HG03108 (cell line): ENCODE measurements around the gene CASR.
A peak's percentile ranks its signal among the peaks of the same experiment; 100 is the strongest.

Experiments used
- ATAC-seq: cut with Tn5 transposase; IDR thresholded peaks from one replicate; pipeline ENCODE4 v1.9.1; 2021; ENCODE audit warnings: moderate library complexity; ENCODE audit not compliant: unreplicated experiment

Gene CASR

DNA sequence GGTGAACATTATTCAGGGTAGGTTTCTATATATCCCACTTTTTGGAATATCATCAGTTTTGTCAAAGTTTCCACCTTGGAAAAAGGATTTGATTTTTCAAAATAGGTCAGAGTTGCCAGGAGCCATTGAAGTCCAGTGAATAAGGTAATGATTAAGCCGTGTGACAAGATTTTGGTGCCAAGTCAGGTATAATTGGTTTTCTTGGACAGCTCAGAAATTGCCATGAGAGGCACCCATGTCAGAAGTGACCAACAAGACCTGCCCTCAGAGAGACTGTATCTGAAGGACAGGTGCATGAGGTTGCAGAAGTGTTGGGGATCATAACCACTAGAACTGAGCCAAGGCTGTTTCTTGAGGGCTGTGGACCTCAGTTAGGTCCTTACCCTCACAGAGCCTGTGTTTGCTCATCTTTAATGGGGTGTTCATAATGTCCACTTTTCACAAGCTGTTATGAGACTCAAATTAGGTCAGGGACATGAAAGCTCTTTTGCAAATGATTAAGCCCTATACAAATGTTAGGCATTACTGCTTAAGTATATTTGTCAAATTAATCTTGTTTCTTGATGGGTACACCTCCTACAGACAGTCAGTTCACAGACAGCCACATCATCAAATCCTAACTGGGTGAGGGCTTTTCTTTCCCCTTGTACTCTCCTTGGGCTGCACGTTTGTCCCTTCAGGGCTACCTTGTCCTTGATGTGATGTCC is 32.3 kb downstream of the CASR start:
- no peak for ATAC-seq

DNA sequence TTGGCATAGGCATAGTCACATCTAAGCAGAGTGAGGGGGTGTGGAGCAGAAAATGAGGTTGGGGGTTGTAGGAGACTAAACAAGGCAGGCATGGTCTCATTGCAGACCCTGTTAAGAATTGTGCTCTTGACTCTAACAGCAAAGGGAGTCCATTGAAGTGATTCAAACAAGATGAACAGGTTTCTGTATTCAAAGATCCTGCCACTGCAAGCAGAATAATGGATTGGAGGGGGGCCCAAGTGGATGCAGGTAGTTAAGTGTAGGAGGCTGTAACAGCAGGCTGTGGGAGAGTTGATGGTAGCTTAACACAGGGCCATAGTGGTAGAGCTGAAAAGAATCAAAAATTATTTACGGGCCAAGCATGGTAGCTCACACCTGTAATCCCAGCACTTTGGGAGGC is 34.4 kb downstream of the CASR start:
- ATAC-seq, result no peak

DNA sequence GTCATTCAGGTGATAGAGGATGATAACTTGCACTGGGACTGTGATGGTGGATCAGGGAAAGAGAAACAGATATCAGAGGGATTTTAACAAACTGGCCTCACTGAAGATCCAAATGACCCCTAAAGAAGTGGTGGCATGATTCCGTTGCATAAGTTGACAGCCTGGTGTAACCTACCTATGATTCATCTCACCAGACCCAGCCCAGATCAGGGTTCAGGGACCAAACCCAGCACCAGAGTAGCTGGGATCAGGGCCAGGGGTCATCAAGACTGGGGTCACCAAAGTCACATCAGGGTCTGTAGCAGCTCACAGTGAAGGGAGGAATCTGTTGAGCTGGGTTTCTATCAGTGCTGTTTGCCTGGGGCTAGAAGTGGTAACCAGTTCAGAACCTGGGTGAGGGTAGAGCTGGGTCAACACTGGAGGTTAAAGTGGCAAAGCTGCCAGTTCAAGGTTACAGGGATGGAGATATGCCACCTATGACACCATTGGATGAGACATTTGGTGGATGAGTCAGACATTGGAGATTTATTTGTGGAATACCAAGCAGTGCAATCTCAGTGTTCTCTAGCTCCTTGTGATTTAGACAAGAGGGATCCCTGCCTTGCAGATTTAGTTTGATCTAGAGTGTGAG is 35.9 kb downstream of the CASR start:
- ATAC-seq, result no peak

DNA sequence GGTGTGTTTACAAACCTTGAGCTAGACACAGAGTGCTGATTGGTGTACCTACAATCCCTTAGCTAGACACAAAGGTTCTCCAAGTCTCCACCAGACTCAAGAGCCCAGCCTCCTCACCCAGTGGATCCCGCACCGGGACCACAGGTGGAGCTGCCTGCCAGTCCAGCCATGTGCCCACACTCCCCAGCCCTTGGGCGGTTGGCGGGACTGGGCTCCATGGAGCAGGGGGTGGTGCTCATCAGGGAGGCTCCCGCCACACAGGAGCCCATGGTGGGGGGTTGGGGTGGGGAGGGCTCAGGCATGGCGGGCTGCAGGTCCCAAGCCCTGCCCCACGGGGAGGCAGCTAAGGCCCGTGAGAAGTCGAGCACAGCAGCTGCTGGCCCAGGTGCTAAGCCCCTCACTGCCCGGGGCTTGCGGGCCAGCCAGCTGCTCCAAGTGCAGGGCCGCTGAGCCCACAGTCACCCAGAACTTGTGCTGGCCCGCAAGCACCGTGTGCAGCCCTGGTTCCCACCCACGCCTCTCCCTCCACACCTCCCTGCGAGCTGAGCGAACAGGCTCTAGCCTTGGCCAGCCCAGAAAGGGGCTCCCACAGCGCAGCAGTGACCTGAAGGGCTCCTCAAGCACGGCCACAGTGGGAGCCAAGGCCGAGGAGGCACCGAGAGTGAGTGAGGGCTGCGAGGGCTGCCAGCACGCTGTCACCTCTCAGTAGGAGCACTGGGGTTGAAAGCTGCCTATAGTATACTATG is 43.7 kb downstream of the CASR start:
- ATAC-seq, result no peak

DNA sequence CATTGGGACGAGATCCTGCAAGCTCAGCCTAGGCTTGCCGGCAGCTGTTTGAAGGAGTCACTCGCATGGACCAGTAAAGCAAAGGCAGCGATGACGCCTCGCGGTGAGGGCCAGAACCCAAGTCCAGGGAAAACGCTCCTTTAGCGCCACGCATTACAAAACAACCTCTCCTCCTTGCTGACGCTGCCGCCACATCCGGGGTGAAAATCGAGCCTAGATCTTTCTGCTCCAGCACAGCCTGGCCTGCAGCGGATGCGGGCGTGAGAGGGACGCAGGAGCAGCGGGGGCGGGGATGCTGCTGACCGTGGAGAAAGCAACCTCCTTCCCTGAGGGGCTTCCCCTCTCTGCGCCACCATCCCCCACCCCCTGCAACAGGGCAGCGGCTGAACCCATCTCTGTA is 46.7 kb downstream of the CASR start:
- no peak for ATAC-seq

DNA sequence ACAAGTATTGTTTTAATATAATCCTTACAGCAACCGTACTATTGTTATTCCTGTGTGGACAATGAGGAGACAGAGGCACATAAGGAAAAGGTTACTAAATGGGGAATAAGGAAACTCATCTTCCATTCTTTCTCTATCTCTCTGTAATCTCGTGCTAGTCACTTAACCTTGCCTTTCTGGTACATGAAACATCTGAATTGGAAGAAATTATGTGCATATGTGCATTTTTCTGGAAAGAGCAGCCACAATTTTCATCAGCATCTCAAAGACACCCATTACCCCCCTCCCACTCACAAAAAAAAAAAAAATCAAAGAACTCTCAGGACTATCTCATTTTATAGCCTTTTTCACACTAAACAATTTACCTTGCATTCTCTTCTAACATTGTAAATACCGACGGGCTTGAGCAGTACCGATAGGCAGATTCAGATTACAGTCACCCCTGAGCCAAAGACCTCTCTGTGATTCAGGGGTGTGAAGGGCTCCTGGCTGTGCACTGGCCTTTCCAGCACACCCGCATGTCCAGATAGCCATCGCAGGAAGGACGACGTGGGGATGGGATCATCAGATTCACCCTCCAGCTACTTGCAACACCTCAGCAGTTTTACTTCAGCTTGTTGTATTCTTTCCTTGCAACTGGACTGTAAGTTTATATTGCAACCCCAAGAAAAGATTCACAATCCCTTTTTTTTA is 48.1 kb downstream of the CASR start:
- no peak for ATAC-seq

DNA sequence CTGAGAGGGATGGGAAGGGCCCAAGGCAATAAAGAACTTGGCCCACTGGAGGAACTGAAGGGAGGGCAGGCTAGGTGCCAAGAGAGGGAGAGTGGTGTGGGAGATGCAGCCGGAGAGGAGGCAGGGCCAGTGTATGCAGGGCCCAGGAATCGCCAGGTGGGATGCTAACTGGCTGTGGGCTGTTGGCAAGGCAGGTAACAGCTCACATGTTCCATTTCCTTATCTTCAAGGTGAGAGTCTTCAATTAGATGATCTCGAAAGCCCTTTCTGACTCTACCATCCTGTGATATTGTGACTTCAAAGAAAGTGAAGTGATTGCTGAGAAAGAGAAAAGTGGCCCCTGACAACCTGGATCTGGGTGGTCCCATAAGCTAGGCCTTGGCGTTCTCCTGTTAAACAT is 49.0 kb downstream of the CASR start:
- no peak for ATAC-seq

DNA sequence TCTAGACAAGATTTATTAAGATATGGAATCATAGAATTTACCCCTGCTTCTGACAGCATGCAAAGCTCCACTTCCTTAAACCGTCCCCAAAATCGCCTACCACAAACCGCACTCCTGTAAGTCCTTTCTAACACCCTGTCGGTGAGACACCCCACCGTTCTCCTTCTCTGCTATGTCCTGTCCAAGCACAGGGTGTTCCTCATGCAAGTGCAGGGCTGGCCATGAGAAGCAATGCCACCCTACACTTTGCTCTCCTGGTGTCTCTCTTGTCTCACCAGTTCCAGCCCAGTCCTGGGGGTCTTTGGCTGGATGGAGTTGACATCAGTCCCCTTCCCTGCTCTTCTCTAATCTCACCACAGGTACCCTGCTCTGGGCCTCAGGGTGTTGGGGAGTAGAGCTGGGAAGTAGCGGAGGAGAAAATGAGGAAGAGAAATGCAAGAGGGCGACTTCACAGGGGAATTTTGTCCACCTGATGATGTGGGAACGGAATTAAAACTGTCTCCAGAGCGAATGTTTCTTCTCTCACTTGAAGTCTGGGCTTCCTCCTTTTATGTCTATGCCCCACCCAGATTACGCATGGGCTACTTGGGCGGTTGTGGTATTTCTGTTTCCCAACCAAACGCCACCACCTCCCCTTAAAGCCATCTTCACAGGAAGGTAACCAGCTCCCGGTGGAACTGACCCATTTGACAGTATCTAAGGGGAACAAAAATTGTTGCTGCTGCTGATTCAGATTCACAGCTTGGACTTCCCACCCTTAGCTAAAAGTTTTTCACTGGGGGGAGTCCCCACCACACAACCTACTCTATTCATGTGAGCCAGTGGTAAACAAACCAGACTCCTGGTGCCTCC is 49.9 kb downstream of the CASR start:
- ATAC-seq, result peak; percentile 62

DNA sequence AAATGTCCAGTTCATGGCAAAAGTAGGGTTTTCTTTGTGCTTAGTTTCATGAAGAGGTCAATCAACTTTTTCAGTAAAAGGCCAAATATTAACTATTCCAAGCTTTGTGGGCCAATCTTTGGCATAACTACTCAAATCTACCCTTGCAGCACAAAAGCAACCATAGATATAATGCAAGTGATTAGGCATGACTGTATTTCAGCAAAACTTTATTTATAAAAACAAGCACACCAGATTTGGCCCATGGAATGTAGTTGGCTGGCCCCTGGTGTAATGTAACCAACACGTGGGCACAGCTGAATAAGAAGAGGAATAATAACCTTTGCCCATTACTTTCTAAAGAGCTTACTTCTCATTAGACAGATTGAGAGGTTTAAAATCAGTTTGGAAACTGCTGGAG is 50.6 kb downstream of the CASR start:
- no peak for ATAC-seq

DNA sequence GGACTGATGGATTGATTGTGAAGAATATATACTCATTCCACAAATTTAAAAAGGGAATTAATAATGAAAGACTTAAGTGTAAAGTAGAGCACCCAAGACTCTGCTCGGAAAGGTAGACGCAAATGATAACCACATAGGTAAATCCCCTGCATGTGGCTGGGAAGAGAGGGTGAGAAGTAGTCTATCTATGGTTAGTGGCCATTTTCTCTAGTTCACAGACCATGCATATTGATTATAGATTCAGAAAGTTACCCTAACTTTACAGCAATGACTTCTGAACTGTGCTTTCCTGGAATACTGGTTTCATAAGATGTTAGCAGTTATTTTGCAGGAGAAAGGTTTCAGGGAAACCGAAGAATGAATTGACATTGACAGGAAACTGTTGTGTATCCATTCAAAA is 51.7 kb downstream of the CASR start:
- ATAC-seq, result no peak

DNA sequence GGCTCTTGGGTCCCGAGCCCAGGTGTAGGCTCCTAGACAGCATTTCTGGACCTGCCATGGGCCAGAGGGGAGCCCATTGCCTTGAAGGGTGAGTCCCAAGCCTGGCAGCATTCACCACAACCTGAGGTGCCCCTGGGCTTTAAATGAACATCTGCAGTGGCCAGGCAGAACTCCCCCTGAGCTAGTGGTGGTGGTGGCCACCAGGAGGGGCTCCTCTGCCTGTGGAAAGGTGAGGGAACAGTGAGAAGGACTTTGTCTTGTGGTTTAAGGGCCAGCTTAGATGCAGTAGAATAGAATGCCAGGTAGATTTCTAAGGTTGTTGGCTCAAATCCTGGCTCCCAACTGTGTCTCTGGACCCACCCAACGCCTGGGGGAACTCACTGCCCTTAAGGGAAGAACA is 55.6 kb downstream of the CASR start:
- no peak for ATAC-seq

DNA sequence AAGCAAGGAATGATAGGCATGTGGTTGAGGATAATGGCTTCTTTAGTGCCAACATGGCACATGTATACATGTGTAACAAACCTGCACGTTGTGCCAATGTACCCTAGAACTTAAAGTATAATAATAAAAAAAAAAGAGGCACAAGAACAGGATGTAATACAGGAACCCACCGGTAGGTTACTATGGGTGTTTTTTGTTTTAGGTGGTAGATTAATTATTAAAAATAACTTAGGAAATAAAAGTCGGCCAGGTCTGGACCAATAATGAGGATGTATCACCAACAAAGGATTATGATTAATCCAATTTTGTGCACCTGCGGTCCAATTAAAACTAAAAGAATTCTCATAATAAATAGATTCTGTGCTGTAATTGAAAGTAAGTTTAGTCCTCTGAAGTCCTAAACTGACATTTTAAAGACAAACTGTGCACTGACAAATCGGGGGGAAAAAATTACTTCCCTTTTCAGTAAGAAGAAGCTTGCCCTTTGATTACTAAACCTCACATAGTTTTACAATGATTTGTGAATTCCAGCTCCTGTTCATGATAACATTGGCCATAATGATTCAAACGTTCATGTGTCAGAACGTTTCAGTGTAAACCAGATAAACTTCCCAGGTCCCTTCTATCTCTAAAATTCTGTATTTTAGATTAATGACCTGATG is 62.2 kb downstream of the CASR start:
- no peak for ATAC-seq

DNA sequence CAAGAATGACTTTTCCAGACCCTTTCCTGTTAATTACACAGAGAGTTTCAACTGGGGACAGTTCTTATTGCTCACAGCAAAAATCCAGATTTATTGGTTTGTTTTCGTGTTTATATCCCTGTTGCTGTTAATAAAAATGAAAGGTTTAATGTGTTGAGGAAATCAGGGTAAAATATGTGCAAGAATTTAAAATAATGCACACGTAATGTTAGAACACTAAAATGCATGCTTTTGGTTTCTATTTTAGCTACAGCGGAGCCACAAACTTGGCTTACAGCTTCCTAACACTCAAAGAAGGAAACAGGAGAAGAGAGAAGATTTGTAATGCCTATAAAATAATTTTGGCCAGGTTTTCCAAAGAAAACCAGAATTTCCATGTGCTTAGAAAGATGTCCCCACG is 62.7 kb downstream of the CASR start:
- ATAC-seq, result no peak

DNA sequence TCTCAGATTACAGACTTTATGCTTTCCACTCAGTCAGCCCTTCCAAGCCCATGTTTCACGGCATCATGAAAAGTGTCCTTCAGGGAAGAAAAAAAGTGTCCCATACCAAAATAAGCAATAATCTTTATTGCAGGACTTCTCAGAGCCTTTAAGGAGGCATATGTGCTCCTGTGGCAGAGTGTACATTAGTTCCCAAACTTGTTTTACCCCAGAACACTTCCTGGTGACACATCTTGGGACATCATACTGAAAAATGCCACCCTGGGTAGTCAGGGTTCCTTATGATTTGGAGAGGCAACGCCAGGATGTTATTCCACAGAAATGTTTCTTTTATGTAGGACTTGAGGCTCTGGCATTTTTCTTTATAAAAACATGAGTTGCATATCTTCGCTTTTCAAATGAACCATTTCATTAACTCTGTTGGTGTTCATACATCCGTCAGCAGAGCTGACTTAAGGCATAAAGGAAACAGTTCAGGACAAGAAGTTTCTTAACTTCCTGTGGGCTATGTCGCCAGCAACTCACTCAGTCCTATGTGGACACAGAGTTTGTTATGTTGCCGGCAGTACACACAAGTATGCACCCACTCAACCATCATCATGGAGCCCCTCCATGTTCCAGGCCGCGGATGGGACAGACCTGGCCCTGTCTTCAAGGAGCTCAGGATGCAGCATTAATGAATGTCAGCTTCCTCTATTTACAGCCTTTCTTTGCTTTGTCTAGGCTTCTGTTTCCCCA is 63.8 kb downstream of the CASR start:
- ATAC-seq, result no peak

DNA sequence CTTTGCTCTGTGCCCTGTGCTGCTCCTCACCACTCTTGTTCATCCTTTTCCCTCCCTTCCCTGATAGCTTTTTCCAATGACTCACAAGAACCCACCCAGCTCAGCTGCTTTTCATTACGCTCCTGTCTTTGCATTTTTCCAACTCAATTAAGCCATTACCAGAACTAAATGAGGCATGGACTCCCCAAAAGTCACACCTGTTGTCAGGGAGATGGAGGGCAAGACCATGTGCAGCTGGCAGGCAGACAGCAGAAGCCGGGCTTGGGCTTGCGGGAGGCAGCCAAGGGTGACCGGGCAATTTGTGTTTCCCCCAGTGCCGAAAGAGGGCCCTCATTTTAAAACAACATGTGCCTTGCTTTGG is 64.3 kb downstream of the CASR start:
- ATAC-seq, result no peak

DNA sequence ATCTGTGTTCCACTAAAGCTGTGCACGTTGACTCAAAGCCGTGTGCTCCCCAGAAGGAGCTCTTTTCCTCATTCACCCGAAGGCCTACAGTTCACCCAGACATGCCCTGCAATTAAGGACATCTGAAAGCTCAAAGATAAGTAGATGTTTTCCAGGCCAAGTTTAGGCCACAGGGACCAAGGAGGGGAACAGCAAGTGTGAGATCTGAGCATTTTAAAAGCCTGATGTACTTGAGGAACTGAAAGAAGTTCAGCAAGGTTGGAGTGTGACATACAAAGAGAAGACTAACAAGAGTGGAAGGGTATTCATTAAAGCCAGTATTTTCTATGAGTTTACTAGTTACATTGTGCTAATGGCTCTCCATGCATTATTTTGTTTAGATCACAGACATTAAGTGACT is 68.0 kb downstream of the CASR start:
- no peak for ATAC-seq

DNA sequence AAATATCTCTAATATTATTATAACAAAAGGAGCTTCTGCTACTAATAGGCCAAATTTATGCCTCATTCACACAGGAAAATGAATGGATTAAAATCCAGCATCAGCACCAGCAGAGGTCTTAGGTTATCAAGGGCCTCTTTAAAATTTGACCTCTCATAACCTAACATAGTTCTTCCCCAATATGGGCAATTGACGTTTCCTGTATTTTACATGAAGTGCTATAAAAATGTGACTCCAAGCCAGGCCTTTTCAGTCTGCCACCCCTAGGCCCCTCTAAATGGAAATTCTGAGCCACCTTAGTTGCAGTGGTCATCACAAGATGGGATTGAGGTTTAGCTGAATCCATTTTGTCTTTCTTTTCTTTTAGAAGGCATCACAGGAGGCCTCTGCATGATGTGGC is 70.1 kb downstream of the CASR start:
- no peak for ATAC-seq

DNA sequence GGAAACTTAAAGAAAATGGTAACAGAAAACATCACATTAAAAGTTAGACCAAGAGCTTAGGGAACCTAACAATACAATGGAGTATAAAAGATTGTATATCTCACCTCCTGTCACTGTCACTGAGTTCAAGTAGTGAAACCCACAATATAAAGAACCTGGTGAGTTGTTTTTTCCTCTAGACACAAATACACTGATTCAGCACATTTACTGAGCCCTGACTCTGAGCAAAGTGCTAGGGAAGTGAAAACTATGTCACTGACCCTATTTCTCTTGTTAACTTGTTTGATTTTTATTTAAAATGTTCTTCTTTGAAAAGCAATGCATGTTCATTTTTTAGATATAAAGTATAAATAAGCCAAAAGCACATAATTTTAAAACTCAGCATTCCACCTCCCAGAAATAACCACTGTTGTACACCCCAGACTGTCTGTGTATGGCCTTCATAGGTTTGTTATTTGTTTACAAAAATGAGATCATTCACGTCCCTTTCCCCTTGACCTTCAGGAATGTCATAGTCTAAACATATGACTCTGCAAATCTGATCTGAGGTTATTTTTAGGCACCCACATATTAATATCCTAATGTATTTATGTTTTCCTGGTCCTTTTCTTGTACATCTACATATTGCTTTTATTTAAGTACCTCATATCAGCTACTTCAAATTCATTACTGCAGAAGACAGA is 72.4 kb downstream of the CASR start:
- ATAC-seq, result peak; percentile 61
